Mucosa of gallbladder (tissue), 1 donor: ENCODE measurements around the gene NRCAM. TPM values are rescaled to one million over a fixed set of nuclear protein-coding genes. Genes with fewer than 3 reads are reported as not detected.

ENCODE experiments used
- DNase-seq: peaks from one replicate; pipeline ENCODE4 v3.0.0-alpha.2; 2020; ENCODE audit warnings: low spot score
- total RNA-seq: library from RNA; stranded (reverse); gene quantifications from one replicate; pipeline ENCODE4 v1.2.1, GENCODE V29; 2021
- donor health status: DM: no; HTN: no; CAD: no.

NRCAM gene
- total RNA-seq, 1 donor from 2014 or later = 38.2 TPM

DNA sequence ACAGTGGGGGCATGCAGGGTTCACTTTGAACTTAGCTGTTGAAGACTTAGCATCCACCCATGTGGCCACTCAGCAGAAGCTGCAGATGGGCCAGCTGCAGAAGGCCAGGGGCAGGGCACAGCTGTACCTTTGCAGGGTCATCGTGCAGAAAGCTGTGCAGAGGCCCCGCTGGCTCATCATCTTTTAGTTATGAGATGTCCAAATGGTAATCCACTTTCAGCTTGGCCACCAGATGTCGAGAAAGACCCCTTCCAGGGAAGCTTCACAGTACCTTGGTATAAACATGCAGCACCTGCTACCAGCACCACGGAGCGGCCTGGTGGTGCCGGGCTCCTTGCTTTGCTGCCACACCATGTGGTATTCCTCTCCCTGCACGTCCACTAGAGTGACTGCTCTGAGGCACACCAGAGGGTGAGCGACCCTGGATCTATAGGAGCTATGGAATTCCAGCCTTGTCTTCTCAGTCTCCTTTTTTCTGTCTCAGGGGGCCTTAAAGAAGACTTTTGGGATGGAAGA, 251.9 kb downstream of the NRCAM start:
- DNase-seq = no peak

DNA sequence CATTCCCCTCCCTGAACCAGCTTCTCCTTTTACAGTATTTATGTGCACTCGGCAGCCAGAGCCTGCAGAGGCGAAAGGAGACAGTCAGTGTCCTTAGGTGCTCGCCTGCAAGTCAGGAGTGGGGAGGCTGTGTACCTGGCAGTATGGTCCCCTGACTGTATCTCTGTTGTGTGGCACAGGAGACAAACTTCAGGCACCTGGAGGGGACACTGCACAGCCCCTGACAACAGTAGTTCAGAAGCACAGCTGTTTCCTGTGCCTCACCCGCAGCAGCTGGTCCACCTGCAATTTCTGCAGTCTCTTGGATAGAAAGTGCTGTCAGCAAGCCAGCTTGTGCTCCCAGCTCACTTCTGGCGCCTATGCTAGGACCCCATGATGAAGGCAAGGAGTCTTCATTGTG, 252.7 kb downstream of the NRCAM start:
- DNase-seq = no peak

GRCh38 chr7:108202743-108203142, 253.5 kb downstream of the NRCAM start:
- DNase-seq = no peak

GRCh38 chr7:108201766-108202165, 254.5 kb downstream of the NRCAM start:
- DNase-seq = no peak

DNA sequence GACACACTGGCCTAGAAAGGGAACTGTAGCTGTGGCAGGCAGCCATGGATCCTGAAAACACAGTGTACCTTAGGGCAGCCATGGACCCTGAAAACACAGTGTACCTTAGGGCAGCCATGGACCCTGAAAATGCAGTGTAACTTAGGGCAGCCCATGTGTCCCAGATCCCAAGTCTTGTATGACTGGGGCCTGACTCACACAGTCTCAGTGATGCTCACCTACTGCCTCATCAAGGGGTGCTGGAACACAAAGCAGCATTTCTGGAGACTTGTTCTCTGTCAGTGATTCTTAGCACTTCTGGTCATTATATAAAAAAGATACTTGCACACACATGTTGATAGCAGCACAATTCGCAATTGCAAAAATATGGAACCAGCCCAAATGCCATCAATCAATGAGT, 255.9 kb downstream of the NRCAM start:
- no peak for DNase-seq

GRCh38 chr7:108197371-108198091, 258.7 kb downstream of the NRCAM start:
- no peak for DNase-seq

GRCh38 chr7:108196004-108196403, 260.2 kb downstream of the NRCAM start:
- DNase-seq = no peak

GRCh38 chr7:108193594-108194498, 262.4 kb downstream of the NRCAM start:
- no peak for DNase-seq

- DNase-seq = no peak
These were observed 265.3 kb downstream of the NRCAM start for GRCh38 chr7:108190891-108191290.

GRCh38 chr7:108189733-108190388, 266.4 kb downstream of the NRCAM start:
- DNase-seq = no peak

DNA sequence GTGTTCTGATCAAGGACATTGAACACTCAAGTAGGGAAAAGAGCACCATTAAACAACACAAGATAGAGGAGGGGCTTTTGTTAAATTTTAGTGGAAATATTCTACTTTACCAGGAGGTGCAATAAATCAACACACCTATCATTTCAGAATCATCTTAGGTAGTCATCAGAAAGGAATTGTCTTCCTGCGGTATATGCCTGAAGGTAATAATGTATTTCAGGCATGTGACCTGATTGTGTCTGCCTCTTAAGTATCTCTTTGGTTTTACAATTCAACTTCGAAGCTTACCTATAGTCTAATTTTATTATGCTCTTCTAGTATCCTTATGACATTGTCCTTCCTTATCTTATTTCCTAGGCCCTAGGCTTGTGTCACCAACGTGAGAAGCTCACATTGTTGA, 267.5 kb downstream of the NRCAM start:
- no peak for DNase-seq

DNA sequence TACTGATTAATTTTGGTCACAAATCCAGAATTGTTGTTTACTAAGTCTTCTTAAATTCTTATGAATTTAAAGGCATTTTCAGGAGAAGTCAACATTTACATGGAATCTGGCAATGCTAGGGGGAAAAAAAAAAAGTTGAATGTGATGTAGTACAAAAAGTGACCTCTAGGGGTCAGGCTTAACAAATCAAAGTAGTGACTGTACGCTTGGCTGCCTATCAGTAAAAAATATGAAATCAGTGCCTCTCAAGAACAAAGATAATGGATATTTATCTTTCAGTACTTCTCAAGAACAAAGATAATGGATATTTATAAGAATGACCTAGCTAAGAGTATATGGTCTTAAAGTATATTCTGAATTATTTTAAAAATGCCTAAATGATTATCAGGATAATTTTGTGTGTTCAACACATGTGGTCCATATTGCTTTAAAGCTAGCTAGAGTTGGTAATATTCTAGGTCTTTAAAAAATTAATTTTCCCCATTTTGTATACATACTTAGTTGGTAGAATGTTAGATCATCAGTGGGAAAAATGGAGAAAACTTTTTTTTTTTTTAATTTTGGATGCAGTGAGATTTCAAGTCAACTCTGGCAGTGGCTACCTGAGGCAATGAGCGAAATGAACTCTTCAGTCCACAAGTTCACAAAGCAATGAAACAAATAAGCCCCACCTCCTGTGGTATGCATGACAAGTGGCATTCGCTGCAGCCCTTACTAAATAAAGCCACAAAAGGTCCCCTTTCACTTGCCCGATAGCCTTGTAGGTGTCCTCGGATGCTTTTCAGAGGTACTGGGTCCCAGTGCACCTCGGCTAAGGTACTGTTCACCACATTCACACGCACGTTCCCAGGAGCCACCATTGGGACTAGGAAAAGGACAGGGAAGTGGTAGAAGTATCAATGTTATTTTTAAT, 274.9 kb downstream of the NRCAM start:
- DNase-seq = no peak

DNA sequence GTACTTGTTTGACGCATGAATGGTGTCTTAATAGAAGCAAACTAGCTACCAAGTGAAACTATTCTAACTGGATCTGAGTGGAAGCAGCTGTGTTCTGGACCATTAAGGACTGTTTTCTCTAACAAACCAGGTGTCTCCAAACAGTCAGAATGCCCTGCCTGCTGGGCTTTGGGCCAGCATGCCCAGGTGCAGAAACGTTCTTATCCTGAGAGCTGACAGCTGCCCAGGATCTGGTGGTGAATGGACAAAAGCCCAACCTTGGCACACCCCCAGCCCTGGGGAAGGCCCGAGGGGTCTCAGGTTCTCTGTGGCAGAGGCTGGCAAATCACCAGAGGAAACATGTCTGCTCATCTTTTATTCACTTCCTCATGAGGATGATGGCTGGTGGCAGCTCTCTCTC, 277.8 kb downstream of the NRCAM start:
- DNase-seq = no peak

GRCh38 chr7:108171164-108171563, 285.1 kb downstream of the NRCAM start:
- no peak for DNase-seq

DNA sequence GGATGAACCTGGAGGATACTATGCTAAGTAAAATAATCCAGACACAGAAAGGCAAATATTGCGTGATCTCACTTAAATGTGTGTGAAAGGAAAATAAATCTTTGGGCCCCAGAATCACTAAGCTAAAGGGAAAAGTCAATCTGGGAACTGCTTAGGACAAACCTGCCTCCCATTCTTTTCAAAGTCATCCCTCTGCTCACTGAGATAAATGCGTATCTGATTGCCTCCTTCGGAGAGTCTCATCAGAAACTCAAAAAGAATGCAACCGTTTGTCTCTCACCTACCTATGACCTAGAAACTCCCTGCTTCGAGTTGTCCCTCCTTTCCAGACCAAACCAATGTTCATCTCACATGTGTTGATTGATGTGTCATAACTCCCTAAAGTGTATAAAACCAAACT, 286.0 kb downstream of the NRCAM start:
- DNase-seq = no peak

GRCh38 chr7:108167460-108167859, 288.8 kb downstream of the NRCAM start:
- no peak for DNase-seq

- DNase-seq = no peak
These were observed 289.5 kb downstream of the NRCAM start for GRCh38 chr7:108166687-108167086.

GRCh38 chr7:108165723-108166122, 290.5 kb downstream of the NRCAM start:
- no peak for DNase-seq

GRCh38 chr7:108164946-108165345, 291.3 kb downstream of the NRCAM start:
- no peak for DNase-seq

DNA sequence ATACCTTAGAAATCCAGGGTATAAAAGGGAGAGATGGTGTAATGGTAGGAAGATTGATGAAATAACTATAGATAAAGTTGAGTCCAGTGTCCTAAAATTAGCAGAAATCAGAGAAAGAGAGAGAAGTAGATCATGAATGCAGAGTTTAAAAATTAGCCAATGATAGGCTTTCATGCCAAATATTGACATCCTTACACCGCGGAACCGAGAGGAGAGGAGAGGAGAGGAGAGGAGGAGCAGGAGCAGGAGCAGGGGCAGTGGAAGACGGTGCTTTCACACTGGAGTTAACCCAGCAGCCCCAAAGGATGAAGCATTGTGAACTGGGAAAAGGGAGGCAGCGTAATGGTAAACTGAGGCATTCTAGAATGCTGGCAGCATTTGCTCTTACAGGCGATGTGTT, 291.9 kb downstream of the NRCAM start:
- DNase-seq = no peak

GRCh38 chr7:108158776-108159175, 297.5 kb downstream of the NRCAM start:
- DNase-seq = no peak
